Measurements from ENCODE around the gene SRGAP1.

The SRGAP1 gene

GRCh38 chr12:63998584-63998983 is 154.1 kb downstream of the SRGAP1 start (continued):
- TF ChIP-seq PRDM6 (tag by site-specific recombination; IDR thresholded peaks at IDR 0.05) (no peak), ZNF501 (tag by site-specific recombination; IDR thresholded peaks at IDR 0.05) (no peak)

GRCh38 chr12:63999853-64000252 is 155.4 kb downstream of the SRGAP1 start:
- Histone ChIP-seq H3K36me3 (ENCODE audit: control insufficient read depth in 2 of 2, insufficient read depth in 1 of 2, low read length in 2 of 2) (no peaks in the 10 kb centered on the region), H3K4me3 (ENCODE audit: low read depth, low read length) (no peak overlapping the region), H3K27ac (ENCODE audit: extremely low read depth, low read depth, low read length) (no peak overlapping the region), H3K4me1 (ENCODE audit: control insufficient read depth, insufficient read depth, low read length) (no peaks in the 10 kb centered on the region), H3K9me3 (ENCODE audit: control insufficient read depth, insufficient read depth, low read depth, low read length) (no peaks in the 10 kb centered on the region)
- ChIA-PET CTCF (interaction anchor here (0.6 kb wide), 1 partner anchor 27 kb away, joined by 3 read pairs; no protein-coding TSS in a partner anchor), POLR2A (no interaction called here)
- TF ChIP-seq ZNF777 (tag by site-specific recombination; IDR thresholded peaks at IDR 0.05; ENCODE audit: borderline replicate concordance), result no peak
- TF ChIP-seq CTCF (tag by site-specific recombination; IDR thresholded peaks at IDR 0.05), result no peak
- TF ChIP-seq PRDM2 (tag by site-specific recombination; IDR thresholded peaks at IDR 0.05; ENCODE audit: borderline replicate concordance), result no peak
- TF ChIP-seq ZNF433 (tag by site-specific recombination; IDR thresholded peaks at IDR 0.05; ENCODE audit: low read depth), result no peak
- TF ChIP-seq ZNF157 (tag by site-specific recombination; IDR thresholded peaks at IDR 0.05), result no peak
- TF ChIP-seq ZNF169 (tag by site-specific recombination; IDR thresholded peaks at IDR 0.05), result no peak
- no peak for TF ChIP-seq ZNF473 (tag by site-specific recombination; IDR thresholded peaks at IDR 0.05)
- TF ChIP-seq ZBTB10 (tag by site-specific recombination; IDR thresholded peaks at IDR 0.05), result no peak
- no peak for TF ChIP-seq GLIS1 (tag by site-specific recombination; IDR thresholded peaks at IDR 0.05)
- no peak for TF ChIP-seq ZNF747 (tag by site-specific recombination; IDR thresholded peaks at IDR 0.05)
- TF ChIP-seq ZBTB6 (tag by site-specific recombination; IDR thresholded peaks at IDR 0.05), result no peak
- TF ChIP-seq YY2 (tag by site-specific recombination; IDR thresholded peaks at IDR 0.05), result no peak
- no peak for TF ChIP-seq ZNF426 (tag by site-specific recombination; IDR thresholded peaks at IDR 0.05)
- TF ChIP-seq OSR2 (tag by site-specific recombination; IDR thresholded peaks at IDR 0.05), result no peak
